Smooth muscle cell (in vitro differentiated cells): Measurements from ENCODE around the gene NAPA. TPM values are rescaled to one million over a fixed set of nuclear protein-coding genes. Genes with fewer than 3 reads are reported as not detected.

Experiments
- DNase-seq: peaks from one replicate; lab custom pipeline; 2025; ENCODE audit not compliant: unreplicated experiment; lab: John Stamatoyannopoulos, UW
- H2AFZ ChIP-seq: fragments of 200-600 bp; sonication (generic); 2 replicates; pipeline ENCODE4 v1.6.0; 2016; ENCODE audit warnings: antibody characterized with exemption, low read depth, mild to moderate bottlenecking
- H3F3A ChIP-seq: fragments of 200-600 bp; sonication (generic); 2 replicates; pipeline ENCODE4 v1.6.0; 2017; ENCODE audit warnings: antibody characterized with exemption, low read depth
- H3K27ac ChIP-seq: fragments of 200-600 bp; sonication (generic); 2 replicates; pipeline ENCODE4 v1.5.1; 2016; ENCODE audit warnings: low read depth, mild to moderate bottlenecking
- H3K27me3 ChIP-seq: fragments of 200-600 bp; sonication (generic); 2 replicates; pipeline ENCODE4 v1.6.1; 2016; ENCODE audit warnings: low read depth, mild to moderate bottlenecking
- H3K36me3 ChIP-seq: fragments of 200-600 bp; sonication (generic); 2 replicates; pipeline ENCODE4 v1.5.1; 2016; ENCODE audit warnings: low read depth
- H3K4me1 ChIP-seq: fragments of 200-600 bp; sonication (generic); 2 replicates; pipeline ENCODE4 v1.5.1; 2016; ENCODE audit warnings: low read depth
- H3K4me2 ChIP-seq: fragments of 200-600 bp; sonication (generic); 2 replicates; pipeline ENCODE4 v1.6.0; 2016; ENCODE audit warnings: mild to moderate bottlenecking
- H3K4me3 ChIP-seq: fragments of 200-600 bp; sonication (generic); 2 replicates; pipeline ENCODE4 v1.5.1; 2016; ENCODE audit warnings: mild to moderate bottlenecking
- H3K79me2 ChIP-seq: fragments of 200-600 bp; sonication (generic); 2 replicates; pipeline ENCODE4 v1.6.0; 2016; ENCODE audit warnings: low read depth, mild to moderate bottlenecking
- H3K9ac ChIP-seq: fragments of 200-600 bp; sonication (generic); 2 replicates; pipeline ENCODE4 v1.6.0; 2016; ENCODE audit warnings: low read depth
- H3K9me3 ChIP-seq: fragments of 200-600 bp; sonication (generic); replicated peaks from 2 replicates; pipeline ENCODE4 v1.5.1; 2016; ENCODE audit warnings: low read depth
- H4K20me1 ChIP-seq: fragments of 200-600 bp; sonication (generic); 2 replicates; pipeline ENCODE4 v1.6.0; 2016; ENCODE audit warnings: low read depth
- WGBS: methylation state at CpG from one replicate; pipeline ENCODE4 v1.1.7; 2016; ENCODE audit warnings: low lambda C conversion rate; 5-methylcytosine and 5-hydroxymethylcytosine counted together
- polyA plus RNA-seq: library from polyadenylated mRNA; unstranded; fragments of >200 nt; fragmentation: Nextera tagmentation; extraction: Ambion mirVana; gene quantifications from 2 replicates; pipeline ENCODE4 v1.2.1, GENCODE V29; 2016
- total RNA-seq: library from RNA; depleted of rRNA; stranded (reverse); fragments of >200 nt; gene quantifications from 2 replicates; pipeline ENCODE4 v1.2.3, GENCODE V29; 2014
- TF ChIP-seq, protein P1 (sequence below): fragments of 200-600 bp; sonication (generic); IDR thresholded peaks from 2 replicates; pipeline ENCODE4 v1.5.1; 2017; ENCODE audit warnings: borderline replicate concordance, mild to moderate bottlenecking, antibody characterized with exemption; ENCODE audit not compliant: insufficient read depth, poor library complexity, severe bottlenecking

The NAPA gene
- total and polyA plus RNA-seq, 2 experiments from 2014 or later: 65.0 to 78.7 TPM

DNA sequence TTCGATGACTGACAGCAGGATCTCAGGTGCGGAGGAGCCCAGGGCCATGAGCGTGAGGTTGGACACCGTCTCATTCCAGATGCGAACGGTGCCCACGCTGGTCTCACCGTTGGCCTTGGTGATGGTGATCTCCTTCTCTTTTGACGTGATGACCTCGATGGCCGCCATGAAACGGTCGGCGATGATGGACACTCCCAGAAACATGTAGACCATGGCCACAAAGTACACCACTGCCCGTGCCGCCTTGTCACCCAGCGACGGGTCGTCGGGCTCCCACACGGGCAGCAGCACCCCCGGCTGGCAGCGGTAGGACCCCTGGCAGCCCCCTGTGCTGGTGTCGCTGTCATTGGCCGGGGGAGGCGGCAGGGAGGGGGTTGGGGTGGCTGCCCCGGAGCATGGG is 48.9 kb downstream of the NAPA start:
- TF ChIP-seq, protein P1, sequence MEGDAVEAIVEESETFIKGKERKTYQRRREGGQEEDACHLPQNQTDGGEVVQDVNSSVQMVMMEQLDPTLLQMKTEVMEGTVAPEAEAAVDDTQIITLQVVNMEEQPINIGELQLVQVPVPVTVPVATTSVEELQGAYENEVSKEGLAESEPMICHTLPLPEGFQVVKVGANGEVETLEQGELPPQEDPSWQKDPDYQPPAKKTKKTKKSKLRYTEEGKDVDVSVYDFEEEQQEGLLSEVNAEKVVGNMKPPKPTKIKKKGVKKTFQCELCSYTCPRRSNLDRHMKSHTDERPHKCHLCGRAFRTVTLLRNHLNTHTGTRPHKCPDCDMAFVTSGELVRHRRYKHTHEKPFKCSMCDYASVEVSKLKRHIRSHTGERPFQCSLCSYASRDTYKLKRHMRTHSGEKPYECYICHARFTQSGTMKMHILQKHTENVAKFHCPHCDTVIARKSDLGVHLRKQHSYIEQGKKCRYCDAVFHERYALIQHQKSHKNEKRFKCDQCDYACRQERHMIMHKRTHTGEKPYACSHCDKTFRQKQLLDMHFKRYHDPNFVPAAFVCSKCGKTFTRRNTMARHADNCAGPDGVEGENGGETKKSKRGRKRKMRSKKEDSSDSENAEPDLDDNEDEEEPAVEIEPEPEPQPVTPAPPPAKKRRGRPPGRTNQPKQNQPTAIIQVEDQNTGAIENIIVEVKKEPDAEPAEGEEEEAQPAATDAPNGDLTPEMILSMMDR: no peak
- Histone ChIP-seq H2AFZ (no peak overlapping the region), H3K36me3 (no peaks in the 10 kb centered on the region), H3F3A (no peaks in the 10 kb centered on the region), H3K27ac (no peak overlapping the region), H3K4me2 (no peak overlapping the region), H3K4me1 (no peaks in the 10 kb centered on the region), H3K9ac (no peak overlapping the region), H4K20me1 (no peaks in the 10 kb centered on the region), H3K4me3 (no peak overlapping the region), H3K27me3 (peaks cover 9% of the 10 kb centered on the region), H3K79me2 (no peaks in the 10 kb centered on the region), H3K9me3 (no peaks in the 10 kb centered on the region)
- 95% methylated on average over 27 of the region's 27 CpGs for WGBS
- no peak for DNase-seq

DNA sequence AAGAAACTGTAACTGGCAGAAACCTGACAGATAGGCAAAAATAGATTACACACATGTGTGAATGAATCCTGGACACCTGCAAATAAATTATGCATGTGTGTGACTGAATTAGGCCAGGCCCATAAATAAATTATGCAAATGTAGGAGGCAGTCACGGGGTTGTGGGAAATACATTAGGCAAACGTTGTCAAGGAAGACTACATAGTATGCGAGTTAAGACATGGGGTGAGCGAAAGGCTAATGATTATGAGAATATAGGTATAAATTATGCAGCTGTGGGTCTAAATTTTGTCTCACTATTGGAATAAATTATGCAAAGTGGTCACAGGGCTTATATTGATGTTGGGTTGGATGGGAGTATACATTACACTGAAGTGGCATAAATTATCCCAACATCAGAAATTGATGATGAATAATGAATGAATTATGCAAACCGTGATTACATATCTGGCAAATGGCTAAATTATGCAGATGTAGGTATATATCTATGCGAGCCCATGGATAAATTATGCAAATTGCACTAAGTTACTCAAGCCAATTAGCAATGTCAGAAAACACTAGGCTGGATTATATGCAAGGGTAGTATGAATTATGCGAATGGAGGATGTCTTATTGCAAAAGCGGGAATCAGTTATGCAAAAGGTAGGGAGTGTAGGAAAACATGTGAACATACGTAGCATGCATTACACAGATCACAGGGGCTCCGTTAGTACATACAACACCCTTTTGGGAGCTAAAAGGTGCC is 50.0 kb downstream of the NAPA start:
- H3K27me3 ChIP-seq: peaks cover 9% of the 10 kb centered on the region
- H3K36me3 ChIP-seq: no peaks in the 10 kb centered on the region
- H3K4me2 ChIP-seq: no peak overlapping the region
- WGBS: 83% methylated on average over 10 of the region's 10 CpGs
- DNase-seq: no peak
- H4K20me1 ChIP-seq: no peaks in the 10 kb centered on the region
- TF ChIP-seq, protein P1: no peak
- no peak overlapping the region for H2AFZ ChIP-seq
- no peak overlapping the region for H3K4me3 ChIP-seq
- no peak overlapping the region for H3K9ac ChIP-seq
- H3K4me1 ChIP-seq: no peaks in the 10 kb centered on the region
- H3K27ac ChIP-seq: no peak overlapping the region
- H3F3A ChIP-seq: no peaks in the 10 kb centered on the region
- no peaks in the 10 kb centered on the region for H3K79me2 ChIP-seq
- no peaks in the 10 kb centered on the region for H3K9me3 ChIP-seq

DNA sequence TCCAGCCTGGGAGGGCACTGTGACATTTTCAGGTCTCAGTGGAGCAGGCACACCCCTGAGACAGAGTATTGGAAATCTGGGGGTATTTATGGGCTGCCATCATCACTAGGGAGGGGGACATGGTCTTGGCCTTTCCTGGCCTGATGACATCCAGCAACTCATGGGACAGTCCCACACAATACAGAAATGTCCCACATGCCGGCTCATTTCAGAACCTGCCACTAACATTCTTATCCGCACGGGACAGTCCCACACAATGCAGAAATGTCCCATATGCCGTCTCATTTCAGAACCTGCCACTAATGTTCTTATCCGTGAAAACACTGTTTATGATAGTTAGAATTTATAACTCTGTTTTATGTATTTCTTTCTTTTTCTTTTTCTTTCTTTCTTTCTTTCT is 53.0 kb downstream of the NAPA start:
- Histone ChIP-seq H3F3A (no peaks in the 10 kb centered on the region), H3K9me3 (no peaks in the 10 kb centered on the region), H3K36me3 (no peaks in the 10 kb centered on the region), H3K79me2 (no peaks in the 10 kb centered on the region), H3K9ac (no peak overlapping the region), H3K4me1 (no peaks in the 10 kb centered on the region), H3K4me3 (no peak overlapping the region), H3K4me2 (no peak overlapping the region), H3K27me3 (peaks cover 33% of the 10 kb centered on the region), H4K20me1 (no peaks in the 10 kb centered on the region), H3K27ac (no peak overlapping the region), H2AFZ (no peak overlapping the region)
- TF ChIP-seq, protein P1: no peak
- WGBS: 83% methylated on average over 5 of the region's 5 CpGs
- no peak for DNase-seq

DNA sequence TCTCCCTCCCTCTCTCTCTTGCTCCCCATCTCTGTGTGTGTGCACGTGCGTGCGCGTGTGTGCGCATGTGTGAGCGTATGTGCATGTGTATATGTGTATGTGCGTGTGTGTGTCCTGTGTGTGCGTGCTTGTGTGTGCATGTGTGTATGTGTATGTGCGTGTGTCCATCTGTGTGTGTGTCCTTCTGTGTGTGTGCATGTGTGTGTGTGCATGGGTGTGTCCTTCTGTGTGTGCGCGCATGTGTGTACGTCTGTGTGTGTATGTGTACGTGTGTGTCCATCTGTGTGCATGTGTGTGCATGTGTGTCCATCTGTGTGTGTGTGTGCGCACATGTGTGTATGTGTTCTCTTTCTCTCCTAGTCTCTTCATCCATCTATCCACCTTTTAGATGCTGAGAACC is 55.4 kb downstream of the NAPA start:
- H3K4me1 ChIP-seq: no peaks in the 10 kb centered on the region
- H3K4me3 ChIP-seq: no peak overlapping the region
- H3F3A ChIP-seq: no peaks in the 10 kb centered on the region
- no peaks in the 10 kb centered on the region for H3K36me3 ChIP-seq
- TF ChIP-seq, protein P1: no peak
- 95% methylated on average over 14 of the region's 14 CpGs for WGBS
- H3K27me3 ChIP-seq: peaks cover 37% of the 10 kb centered on the region
- no peaks in the 10 kb centered on the region for H4K20me1 ChIP-seq
- H2AFZ ChIP-seq: no peak overlapping the region
- no peak overlapping the region for H3K27ac ChIP-seq
- no peak overlapping the region for H3K9ac ChIP-seq
- no peaks in the 10 kb centered on the region for H3K79me2 ChIP-seq
- peaks cover 5% of the 10 kb centered on the region for H3K9me3 ChIP-seq
- H3K4me2 ChIP-seq: no peak overlapping the region
- DNase-seq: no peak
